Esophagus muscularis mucosa (tissue), 4 donors: ENCODE results near the gene GXYLT1.

ENCODE experiments used
- EP300 ChIP-seq: sonication (generic); formaldehyde crosslinking; IDR thresholded peaks from one replicate; pipeline ENCODE4 v1.6.1; 2017; ENCODE audit warnings: antibody characterized with exemption
- POLR2A ChIP-seq: fragments of 450-650 bp; IDR thresholded peaks from one replicate; pipeline ENCODE4 v1.6.1; 2017; ENCODE audit warnings: antibody characterized with exemption, moderate library complexity, mild to moderate bottlenecking, low read depth
- POLR2AphosphoS5 ChIP-seq, 2 donors: sonication (generic); formaldehyde crosslinking; IDR thresholded peaks; one replicate each; pipeline ENCODE4 v1.6.1; 2017; ENCODE audit warnings: antibody characterized with exemption in 2 of 2
- TF ChIP-seq, protein P1 (sequence below), 3 experiments: fragments of 200-600 bp in 2 of 3; fragments of 450-650 bp in 1 of 3; sonication (generic) in 2 of 3; IDR thresholded peaks; one replicate each; pipeline ENCODE4 v1.5.1; 2017 to 2019; ENCODE audit warnings: antibody characterized with exemption in 3 of 3, mild to moderate bottlenecking in 2 of 3, moderate library complexity in 1 of 3

DNA sequence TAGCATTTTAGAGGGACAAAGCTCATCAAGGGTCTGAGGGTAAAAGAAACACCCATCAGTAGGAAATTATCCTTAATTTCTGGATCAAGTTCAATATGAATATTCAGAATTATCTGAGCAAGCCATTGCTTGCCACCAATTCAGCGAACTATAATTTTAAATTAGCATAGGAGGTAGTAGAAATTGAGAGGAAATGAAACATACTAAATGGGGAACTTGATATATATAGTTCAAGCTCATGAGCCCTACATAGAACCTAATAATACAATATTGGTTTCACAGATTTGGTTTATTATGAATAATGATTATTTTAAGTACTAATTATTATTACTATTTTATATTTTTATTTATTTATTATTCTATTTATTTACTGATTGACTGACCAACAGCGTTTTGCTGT lies 42.1 kb upstream of the GXYLT1 start:
- TF ChIP-seq, protein P1, sequence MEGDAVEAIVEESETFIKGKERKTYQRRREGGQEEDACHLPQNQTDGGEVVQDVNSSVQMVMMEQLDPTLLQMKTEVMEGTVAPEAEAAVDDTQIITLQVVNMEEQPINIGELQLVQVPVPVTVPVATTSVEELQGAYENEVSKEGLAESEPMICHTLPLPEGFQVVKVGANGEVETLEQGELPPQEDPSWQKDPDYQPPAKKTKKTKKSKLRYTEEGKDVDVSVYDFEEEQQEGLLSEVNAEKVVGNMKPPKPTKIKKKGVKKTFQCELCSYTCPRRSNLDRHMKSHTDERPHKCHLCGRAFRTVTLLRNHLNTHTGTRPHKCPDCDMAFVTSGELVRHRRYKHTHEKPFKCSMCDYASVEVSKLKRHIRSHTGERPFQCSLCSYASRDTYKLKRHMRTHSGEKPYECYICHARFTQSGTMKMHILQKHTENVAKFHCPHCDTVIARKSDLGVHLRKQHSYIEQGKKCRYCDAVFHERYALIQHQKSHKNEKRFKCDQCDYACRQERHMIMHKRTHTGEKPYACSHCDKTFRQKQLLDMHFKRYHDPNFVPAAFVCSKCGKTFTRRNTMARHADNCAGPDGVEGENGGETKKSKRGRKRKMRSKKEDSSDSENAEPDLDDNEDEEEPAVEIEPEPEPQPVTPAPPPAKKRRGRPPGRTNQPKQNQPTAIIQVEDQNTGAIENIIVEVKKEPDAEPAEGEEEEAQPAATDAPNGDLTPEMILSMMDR (IDR thresholded peaks at IDR 0.05): no peak
- TF ChIP-seq POLR2A (no peak), POLR2AphosphoS5 (IDR thresholded peaks at IDR 0.05) (no peak), EP300 (no peak)
